Esophagus muscularis mucosa (tissue), 4 donors: ENCODE results near the gene FOXO6. TPM values are rescaled to one million over a fixed set of nuclear protein-coding genes. Genes with fewer than 3 reads are reported as not detected.

Experiments used
- DNase-seq: peaks from one replicate; pipeline ENCODE4 v3.0.0-alpha.2; 2017; ENCODE audit errors: extremely low spot score
- H3K27ac ChIP-seq, 4 donors: fragments of 200-600 bp; sonication (generic); replicated peaks in 1 of 4; 1 replicate in 3 of 4; 2 replicates in 1 of 4; pipeline ENCODE4 v1.5.1; 2016 to 2019; ENCODE audit warnings: mild to moderate bottlenecking in 1 of 4
- H3K27me3 ChIP-seq, 4 donors: fragments of 200-600 bp; sonication (generic); one replicate each; pipeline versions ENCODE4 v1.5.1 to v1.6.0; 2016 to 2019
- H3K36me3 ChIP-seq, 4 donors: fragments of 200-600 bp; sonication (generic); one replicate each; pipeline ENCODE4 v1.5.1; 2016 to 2019
- H3K4me1 ChIP-seq, 4 donors: fragments of 200-600 bp; sonication (generic); one replicate each; pipeline ENCODE4 v1.5.1; 2016 to 2019
- H3K4me3 ChIP-seq, 4 donors: fragments of 200-600 bp; sonication (generic); 1 replicate in 2 of 4; 2 replicates in 2 of 4; pipeline ENCODE4 v1.5.1; 2016 to 2019; ENCODE audit warnings: mild to moderate bottlenecking in 4 of 4, moderate library complexity in 1 of 4
- H3K9me3 ChIP-seq, 4 donors: fragments of 200-600 bp; sonication (generic); 1 replicate in 3 of 4; 2 replicates in 1 of 4; pipeline ENCODE4 v1.5.1; 2016 to 2019
- EP300 ChIP-seq: sonication (generic); formaldehyde crosslinking; IDR thresholded peaks from one replicate; pipeline ENCODE4 v1.6.1; 2017; ENCODE audit warnings: antibody characterized with exemption
- POLR2A ChIP-seq: fragments of 450-650 bp; IDR thresholded peaks from one replicate; pipeline ENCODE4 v1.6.1; 2017; ENCODE audit warnings: antibody characterized with exemption, moderate library complexity, mild to moderate bottlenecking, low read depth
- POLR2AphosphoS5 ChIP-seq, 2 donors: sonication (generic); formaldehyde crosslinking; IDR thresholded peaks; one replicate each; pipeline ENCODE4 v1.6.1; 2017; ENCODE audit warnings: antibody characterized with exemption in 2 of 2
- WGBS: methylation state at CpG from one replicate; pipeline ENCODE4 v1.1.5; 2018; 5-methylcytosine and 5-hydroxymethylcytosine counted together
- intact Hi-C: fragments of 100-400 bp; cut with DNase I; formaldehyde crosslinking; loops from one replicate; pipeline ENCODE4 v1.15.1; 2023
- total RNA-seq, 4 donors: library from RNA; depleted of rRNA; stranded (reverse); fragments of >200 nt; gene quantifications; one replicate each; pipeline versions ENCODE4 v1.1.0 to v1.2.1, GENCODE V29; 2016
- TF ChIP-seq, protein P1 (sequence below), 3 experiments: fragments of 200-600 bp in 2 of 3; fragments of 450-650 bp in 1 of 3; sonication (generic) in 2 of 3; IDR thresholded peaks; one replicate each; pipeline ENCODE4 v1.5.1; 2017 to 2019; ENCODE audit warnings: antibody characterized with exemption in 3 of 3, mild to moderate bottlenecking in 2 of 3, moderate library complexity in 1 of 3

FOXO6 gene
- 1 to 10 TPM in 1 of 4 donors, under 1 TPM in 3; 0.33 to 1.3 (median 0.53) TPM for total RNA-seq

DNA sequence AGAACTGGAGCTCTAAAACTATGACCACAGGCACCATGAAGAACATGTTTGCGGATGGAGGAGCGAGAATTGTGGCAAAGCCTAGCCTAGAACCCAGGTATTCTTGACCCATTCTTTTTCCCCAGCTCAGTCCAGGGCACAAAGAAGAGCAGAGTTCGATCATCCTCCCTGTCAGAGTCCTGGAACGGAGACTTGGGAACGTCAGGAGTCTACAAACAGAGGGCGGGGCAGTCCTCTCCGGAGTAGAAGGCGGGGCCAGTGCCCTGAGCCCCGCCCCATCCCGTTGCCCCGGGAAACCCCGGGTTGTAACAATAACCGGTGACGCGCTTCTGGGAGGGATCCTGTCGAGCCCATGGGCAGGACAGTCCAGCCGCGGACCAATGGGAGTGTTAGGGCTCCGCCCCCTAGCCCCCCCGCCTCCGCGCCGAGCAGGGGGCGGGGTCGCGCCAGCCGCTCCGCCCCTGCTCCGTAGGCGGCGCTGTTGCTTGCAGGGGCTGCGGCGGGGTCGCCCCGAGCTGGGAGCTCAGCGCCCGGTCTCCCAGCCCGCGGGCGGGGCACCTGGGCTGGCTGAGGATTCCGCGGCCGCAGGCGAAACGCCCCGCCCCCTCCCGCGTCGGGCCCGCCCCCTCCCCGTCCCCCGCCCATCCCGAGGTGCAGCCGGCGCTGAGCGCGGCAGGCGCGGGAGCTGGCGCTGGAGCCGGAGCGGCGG is at the start of gene FOXO6:
Gene FOXO6, plus strand, starts transcription at position 649 of the 709 bp plus-strand sequence.
- Histone ChIP-seq H3K4me3 (peak within 1 kb of the TSS; percentile 65 to 87 (median 74)), H3K36me3 (no peaks in the 10 kb centered on the region), H3K9me3 (peaks cover 0 to 3% (median 0%) of the 10 kb centered on the region in 4 donors), H3K4me1 (peaks cover 48 to 66% (median 57%) of the 10 kb centered on the region in 4 donors), H3K27me3 (peaks cover 0 to 9% (median 2%) of the 10 kb centered on the region in 4 donors), H3K27ac (peak within 1 kb of the TSS; percentile 50 to 74 (median 60))
- TF ChIP-seq POLR2AphosphoS5 (IDR thresholded peaks at IDR 0.05): peak; percentile 21 to 67
- TF ChIP-seq POLR2A: no peak
- TF ChIP-seq, protein P1, sequence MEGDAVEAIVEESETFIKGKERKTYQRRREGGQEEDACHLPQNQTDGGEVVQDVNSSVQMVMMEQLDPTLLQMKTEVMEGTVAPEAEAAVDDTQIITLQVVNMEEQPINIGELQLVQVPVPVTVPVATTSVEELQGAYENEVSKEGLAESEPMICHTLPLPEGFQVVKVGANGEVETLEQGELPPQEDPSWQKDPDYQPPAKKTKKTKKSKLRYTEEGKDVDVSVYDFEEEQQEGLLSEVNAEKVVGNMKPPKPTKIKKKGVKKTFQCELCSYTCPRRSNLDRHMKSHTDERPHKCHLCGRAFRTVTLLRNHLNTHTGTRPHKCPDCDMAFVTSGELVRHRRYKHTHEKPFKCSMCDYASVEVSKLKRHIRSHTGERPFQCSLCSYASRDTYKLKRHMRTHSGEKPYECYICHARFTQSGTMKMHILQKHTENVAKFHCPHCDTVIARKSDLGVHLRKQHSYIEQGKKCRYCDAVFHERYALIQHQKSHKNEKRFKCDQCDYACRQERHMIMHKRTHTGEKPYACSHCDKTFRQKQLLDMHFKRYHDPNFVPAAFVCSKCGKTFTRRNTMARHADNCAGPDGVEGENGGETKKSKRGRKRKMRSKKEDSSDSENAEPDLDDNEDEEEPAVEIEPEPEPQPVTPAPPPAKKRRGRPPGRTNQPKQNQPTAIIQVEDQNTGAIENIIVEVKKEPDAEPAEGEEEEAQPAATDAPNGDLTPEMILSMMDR (IDR thresholded peaks at IDR 0.05): peak; percentile 56 to 80 (median 63)
- WGBS: 24% methylated on average over 6 of the region's 63 CpGs
- DNase-seq: peak; percentile 99
- intact Hi-C loops: no loop called here

- intact Hi-C loops: no loop called here
- Histone ChIP-seq H3K4me1 (peaks cover 4 to 38% (median 32%) of the 10 kb centered on the region in 4 donors), H3K9me3 (no peaks in the 10 kb centered on the region), H3K27me3 (no peaks in the 10 kb centered on the region), H3K36me3 (no peaks in the 10 kb centered on the region), H3K4me3 (no peak overlapping the region), H3K27ac (peak overlapping the region; percentile 40 to 64 (median 52))
- DNase-seq: peak; percentile 42
- TF ChIP-seq POLR2A (no peak), EP300 (no peak), POLR2AphosphoS5 (IDR thresholded peaks at IDR 0.05) (no peak)
- TF ChIP-seq, protein P1 (IDR thresholded peaks at IDR 0.05): no peak
- WGBS: 69% methylated on average over 4 of the region's 4 CpGs
Measured at GRCh38 chr1:41312991-41313645, 48.1 kb upstream of the FOXO6 start.

DNA sequence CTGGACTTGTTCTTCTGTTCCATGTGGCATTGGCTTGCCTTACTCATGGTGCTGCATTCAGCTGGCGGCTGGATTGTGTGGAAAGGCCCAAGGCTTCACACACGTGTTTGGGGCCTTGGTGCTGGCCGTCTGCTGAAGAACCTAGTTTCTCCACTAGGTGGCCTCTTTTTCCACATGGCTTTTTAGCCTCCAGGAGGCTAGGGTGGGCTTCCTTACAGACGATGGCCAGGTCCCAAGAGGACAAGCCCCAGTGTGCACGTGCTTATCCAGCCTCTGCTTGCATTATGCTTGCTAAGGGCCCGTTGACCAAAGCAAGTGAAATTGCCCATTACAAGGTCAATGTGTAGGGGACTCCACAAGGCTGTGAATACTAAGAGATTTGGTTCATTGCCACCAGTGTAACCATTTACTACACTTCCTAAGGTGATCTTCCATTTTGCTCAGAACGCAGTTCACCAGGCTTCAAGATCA is 47.5 kb upstream of the FOXO6 start:
- Histone ChIP-seq H3K27ac (peak overlapping the region; percentile 40 to 64 (median 52)), H3K9me3 (no peaks in the 10 kb centered on the region), H3K36me3 (no peaks in the 10 kb centered on the region), H3K4me3 (no peak overlapping the region), H3K27me3 (no peaks in the 10 kb centered on the region), H3K4me1 (peaks cover 4 to 38% (median 32%) of the 10 kb centered on the region in 4 donors)
- TF ChIP-seq EP300 (no peak), POLR2A (no peak), POLR2AphosphoS5 (IDR thresholded peaks at IDR 0.05) (no peak)
- TF ChIP-seq, protein P1 (IDR thresholded peaks at IDR 0.05): peak in 2 of 3 experiments; percentile 22 to 55
- intact Hi-C loops: no loop called here
- DNase-seq: peak; percentile 62
- WGBS: 73% methylated on average over 7 of the region's 7 CpGs

- no peak overlapping the region for H3K4me3 ChIP-seq
- intact Hi-C loops: no loop called here
- no peaks in the 10 kb centered on the region for H3K27me3 ChIP-seq
- H3K27ac ChIP-seq: peak overlapping the region; percentile 40 to 64 (median 52)
- TF ChIP-seq POLR2A: no peak
- TF ChIP-seq, protein P1 (IDR thresholded peaks at IDR 0.05): no peak
- no peak for TF ChIP-seq EP300
- no peak for TF ChIP-seq POLR2AphosphoS5 (IDR thresholded peaks at IDR 0.05)
- peak; percentile 87 for DNase-seq
- H3K9me3 ChIP-seq: no peaks in the 10 kb centered on the region
- H3K36me3 ChIP-seq: no peaks in the 10 kb centered on the region
- H3K4me1 ChIP-seq: peaks cover 6 to 44% (median 39%) of the 10 kb centered on the region in 4 donors
- WGBS: 74% methylated on average over 11 of the region's 11 CpGs
Measured at GRCh38 chr1:41314376-41315145, 46.7 kb upstream of the FOXO6 start.
